WTC11 (cell line): ENCODE measurements around the gene CDH12. TPM values are rescaled to one million over a fixed set of nuclear protein-coding genes. Genes with fewer than 3 reads are reported as not detected.

Source experiments
- ATAC-seq: fragments of 200-7000 bp; cut with Tn5 transposase; 2 replicates; pipeline ENCODE4 v1.10.0; 2021; ENCODE audit warnings: mild to moderate bottlenecking, moderate library complexity
- CTCF ChIA-PET: fragments of 300-600 bp; sonication (Branson Sonifier 250); formaldehyde crosslinking; loops from one replicate; lab custom pipeline; 2021; ENCODE audit warnings: antibody characterized with exemption; lab: Charles Lee
- POLR2A ChIA-PET: fragments of 350-600 bp; sonication (Branson Sonifier 250); formaldehyde crosslinking; loops from one replicate; lab custom pipeline; 2021; ENCODE audit warnings: antibody characterized with exemption; lab: Charles Lee
- DNase-seq: peaks from one replicate; pipeline ENCODE4 v3.0.0; 2021; ENCODE audit warnings: low spot score
- H3K27ac Mint-ChIP-seq: 2 replicates; pipeline ENCODE4 v1.8.0; 2021; ENCODE audit warnings: mixed read lengths
- H3K27me3 Mint-ChIP-seq: 2 replicates; pipeline ENCODE4 v1.8.0; 2021; ENCODE audit warnings: low read depth, mild to moderate bottlenecking, moderate library complexity, mixed read lengths
- H3K36me3 Mint-ChIP-seq: 2 replicates; pipeline ENCODE4 v1.8.0; 2021; ENCODE audit warnings: mixed read lengths
- H3K4me1 Mint-ChIP-seq: 2 replicates; pipeline ENCODE4 v1.8.0; 2022; ENCODE audit warnings: mixed read lengths
- H3K4me3 Mint-ChIP-seq: 2 replicates; pipeline ENCODE4 v1.8.0; 2021; ENCODE audit warnings: mild to moderate bottlenecking, moderate library complexity, mixed read lengths
- H3K9me3 Mint-ChIP-seq: 2 replicates; pipeline ENCODE4 v1.8.0; 2021; ENCODE audit warnings: mixed read lengths
- CREM ChIP-seq: sonication (generic); formaldehyde crosslinking; IDR thresholded peaks from 2 replicates; pipeline ENCODE4 v1.8.1; 2022; ENCODE audit warnings: mild to moderate bottlenecking, missing genetic modification reagents, moderate library complexity
- FOXJ3 ChIP-seq: sonication (generic); formaldehyde crosslinking; IDR thresholded peaks from 2 replicates; pipeline ENCODE4 v1.9.0; 2021; ENCODE audit warnings: missing genetic modification reagents, mild to moderate bottlenecking, borderline replicate concordance
- FOXP1 ChIP-seq: sonication (generic); formaldehyde crosslinking; IDR thresholded peaks from 2 replicates; pipeline ENCODE4 v1.8.0; 2022; ENCODE audit warnings: missing genetic modification reagents, mild to moderate bottlenecking, moderate library complexity, borderline replicate concordance
- GRHL2 ChIP-seq: fragments of 250-450 bp; sonication (Bioruptor Pico); IDR thresholded peaks from 2 replicates; pipeline ENCODE4 v1.8.0; 2022; ENCODE audit warnings: mild to moderate bottlenecking, moderate library complexity; ENCODE audit not compliant: insufficient replicate concordance, severe bottlenecking
- IRF2 ChIP-seq: sonication (generic); formaldehyde crosslinking; IDR thresholded peaks from 2 replicates; pipeline ENCODE4 v1.8.0; 2022; ENCODE audit warnings: low read depth, missing genetic modification reagents, borderline replicate concordance
- JUN ChIP-seq: sonication (generic); formaldehyde crosslinking; IDR thresholded peaks from 2 replicates; pipeline ENCODE4 v1.8.0; 2023; ENCODE audit warnings: mild to moderate bottlenecking, missing genetic modification reagents
- NFATC4 ChIP-seq: fragments of 250-450 bp; sonication (Bioruptor Pico); IDR thresholded peaks from 2 replicates; pipeline ENCODE4 v1.9.0; 2021; ENCODE audit warnings: mild to moderate bottlenecking
- NR1H2 ChIP-seq: sonication (generic); formaldehyde crosslinking; IDR thresholded peaks from 2 replicates; pipeline ENCODE4 v1.9.0; 2021; ENCODE audit warnings: mild to moderate bottlenecking, moderate library complexity, missing genetic modification reagents
- NR2C2 ChIP-seq: sonication (generic); formaldehyde crosslinking; IDR thresholded peaks from 2 replicates; pipeline ENCODE4 v1.8.0; 2022; ENCODE audit warnings: mild to moderate bottlenecking, missing genetic modification reagents
- PRRX2 ChIP-seq: fragments of 250-450 bp; sonication (Bioruptor Pico); IDR thresholded peaks from 2 replicates; pipeline ENCODE4 v1.8.0; 2021; ENCODE audit warnings: mild to moderate bottlenecking
- RORB ChIP-seq: fragments of 250-450 bp; sonication (Bioruptor Pico); IDR thresholded peaks from 2 replicates; pipeline ENCODE4 v1.9.0; 2021; ENCODE audit warnings: mild to moderate bottlenecking
- SOX15 ChIP-seq: fragments of 250-450 bp; sonication (Bioruptor Pico); IDR thresholded peaks from 2 replicates; pipeline ENCODE4 v1.9.0; 2021; ENCODE audit warnings: mild to moderate bottlenecking
- TEAD1 ChIP-seq: sonication (generic); formaldehyde crosslinking; IDR thresholded peaks from 2 replicates; pipeline ENCODE4 v1.8.0; 2022; ENCODE audit warnings: mild to moderate bottlenecking, missing genetic modification reagents
- TP53 ChIP-seq: sonication (generic); formaldehyde crosslinking; IDR thresholded peaks from 2 replicates; pipeline ENCODE4 v1.8.1; 2023; ENCODE audit warnings: mild to moderate bottlenecking, missing genetic modification reagents
- ZNF232 ChIP-seq: sonication (generic); formaldehyde crosslinking; IDR thresholded peaks from 2 replicates; pipeline ENCODE4 v1.8.0; 2022; ENCODE audit warnings: mild to moderate bottlenecking, missing genetic modification reagents
- ZNF416 ChIP-seq: fragments of 250-450 bp; sonication (Bioruptor Pico); IDR thresholded peaks from 2 replicates; pipeline ENCODE4 v1.9.0; 2021; ENCODE audit warnings: mild to moderate bottlenecking, inconsistent platforms
- total RNA-seq: library from RNA; stranded (reverse); gene quantifications from 3 replicates; pipeline ENCODE4 v1.2.3, GENCODE V29; 2021
- TF ChIP-seq, protein P1 (sequence below): sonication (generic); formaldehyde crosslinking; IDR thresholded peaks from 2 replicates; pipeline ENCODE4 v1.8.1; 2023; ENCODE audit warnings: mild to moderate bottlenecking, missing genetic modification reagents
- TF ChIP-seq, protein P2 (sequence below): sonication (generic); formaldehyde crosslinking; IDR thresholded peaks from 2 replicates; pipeline ENCODE4 v1.8.0; 2023; ENCODE audit warnings: missing genetic modification reagents
- TF ChIP-seq, protein P3 (sequence below): sonication (generic); formaldehyde crosslinking; conservative IDR thresholded peaks from 2 replicates; pipeline ENCODE4 v1.8.1; 2022; ENCODE audit warnings: mild to moderate bottlenecking, missing genetic modification reagents
- TF ChIP-seq, protein P4 (sequence below): sonication (generic); formaldehyde crosslinking; IDR thresholded peaks from 2 replicates; pipeline ENCODE4 v1.8.1; 2022; ENCODE audit warnings: missing genetic modification reagents, borderline replicate concordance
- TF ChIP-seq, protein P5 (sequence below): sonication (generic); formaldehyde crosslinking; IDR thresholded peaks from 2 replicates; pipeline ENCODE4 v1.8.0; 2023; ENCODE audit warnings: mild to moderate bottlenecking, missing genetic modification reagents
- TF ChIP-seq, protein P6 (sequence below): sonication (generic); formaldehyde crosslinking; IDR thresholded peaks from 2 replicates; pipeline ENCODE4 v1.8.1; 2023; ENCODE audit warnings: mild to moderate bottlenecking, moderate library complexity, missing genetic modification reagents

CDH12 gene
- total RNA-seq, 1 experiment from 2014 or later = not detected

DNA sequence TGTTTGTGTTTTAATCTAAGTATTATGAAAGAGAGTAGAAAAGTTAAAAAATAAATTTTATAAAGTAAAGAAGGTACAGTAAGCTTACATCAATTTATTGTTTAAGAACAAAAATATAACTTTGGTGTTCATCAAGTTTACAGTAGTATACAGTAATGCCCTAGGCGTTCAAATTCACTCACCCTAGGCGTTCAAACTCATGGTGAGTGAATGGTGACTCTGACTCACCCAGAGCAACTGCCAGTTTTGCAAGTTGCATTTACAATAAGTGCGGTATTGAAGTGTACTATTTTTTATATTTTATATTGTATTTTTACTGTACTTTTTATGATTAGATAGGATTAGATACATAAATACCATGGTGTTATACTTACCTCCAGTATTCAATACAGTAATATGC, 421.3 kb downstream of the CDH12 start (continued):
- TF ChIP-seq RORB (CRISPR knock-in tag) = no peak

DNA sequence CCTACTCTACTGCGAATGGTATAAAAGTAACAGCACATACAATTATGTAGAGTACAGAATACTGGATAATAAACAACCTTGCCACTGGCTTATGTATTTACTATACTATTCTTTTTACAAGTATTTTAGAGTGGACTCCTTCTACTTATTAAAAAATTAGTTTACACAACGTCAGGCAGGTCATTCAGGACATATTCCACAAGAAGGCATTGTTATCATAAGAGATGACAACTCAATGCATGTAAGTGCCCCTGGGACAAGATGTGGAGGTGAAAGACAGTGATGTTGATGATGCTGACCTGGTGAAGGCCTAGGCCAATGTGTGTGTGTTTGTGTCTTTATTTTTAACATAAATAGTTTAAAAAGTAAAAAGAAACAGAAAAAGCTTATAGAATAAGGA, 421.7 kb downstream of the CDH12 start:
- H3K36me3 Mint-ChIP-seq = no peaks in the 10 kb centered on the region
- ChIA-PET CTCF (no interaction called here), POLR2A (no interaction called here)
- H3K4me1 Mint-ChIP-seq = no peaks in the 10 kb centered on the region
- H3K27ac Mint-ChIP-seq = no peak overlapping the region
- DNase-seq (no peak), ATAC-seq (no peak)
- no peaks in the 10 kb centered on the region for H3K27me3 Mint-ChIP-seq
- 0 out of 2 replicates have a peak, but pooled peaks cover 4% of the 10 kb centered on the region for H3K9me3 Mint-ChIP-seq
- TF ChIP-seq GRHL2 (CRISPR knock-in tag) (no peak), JUN (no peak), NR1H2 (no peak), TP53 (CRISPR knock-in tag) (no peak), NFATC4 (CRISPR knock-in tag) (no peak), TEAD1 (no peak)
- TF ChIP-seq, protein P1, sequence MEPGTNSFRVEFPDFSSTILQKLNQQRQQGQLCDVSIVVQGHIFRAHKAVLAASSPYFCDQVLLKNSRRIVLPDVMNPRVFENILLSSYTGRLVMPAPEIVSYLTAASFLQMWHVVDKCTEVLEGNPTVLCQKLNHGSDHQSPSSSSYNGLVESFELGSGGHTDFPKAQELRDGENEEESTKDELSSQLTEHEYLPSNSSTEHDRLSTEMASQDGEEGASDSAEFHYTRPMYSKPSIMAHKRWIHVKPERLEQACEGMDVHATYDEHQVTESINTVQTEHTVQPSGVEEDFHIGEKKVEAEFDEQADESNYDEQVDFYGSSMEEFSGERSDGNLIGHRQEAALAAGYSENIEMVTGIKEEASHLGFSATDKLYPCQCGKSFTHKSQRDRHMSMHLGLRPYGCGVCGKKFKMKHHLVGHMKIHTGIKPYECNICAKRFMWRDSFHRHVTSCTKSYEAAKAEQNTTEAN (CRISPR knock-in tag) = no peak
- TF ChIP-seq, protein P2, sequence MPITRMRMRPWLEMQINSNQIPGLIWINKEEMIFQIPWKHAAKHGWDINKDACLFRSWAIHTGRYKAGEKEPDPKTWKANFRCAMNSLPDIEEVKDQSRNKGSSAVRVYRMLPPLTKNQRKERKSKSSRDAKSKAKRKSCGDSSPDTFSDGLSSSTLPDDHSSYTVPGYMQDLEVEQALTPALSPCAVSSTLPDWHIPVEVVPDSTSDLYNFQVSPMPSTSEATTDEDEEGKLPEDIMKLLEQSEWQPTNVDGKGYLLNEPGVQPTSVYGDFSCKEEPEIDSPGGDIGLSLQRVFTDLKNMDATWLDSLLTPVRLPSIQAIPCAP (CRISPR knock-in tag) = no peak
- H3K4me3 Mint-ChIP-seq = no peak overlapping the region

DNA sequence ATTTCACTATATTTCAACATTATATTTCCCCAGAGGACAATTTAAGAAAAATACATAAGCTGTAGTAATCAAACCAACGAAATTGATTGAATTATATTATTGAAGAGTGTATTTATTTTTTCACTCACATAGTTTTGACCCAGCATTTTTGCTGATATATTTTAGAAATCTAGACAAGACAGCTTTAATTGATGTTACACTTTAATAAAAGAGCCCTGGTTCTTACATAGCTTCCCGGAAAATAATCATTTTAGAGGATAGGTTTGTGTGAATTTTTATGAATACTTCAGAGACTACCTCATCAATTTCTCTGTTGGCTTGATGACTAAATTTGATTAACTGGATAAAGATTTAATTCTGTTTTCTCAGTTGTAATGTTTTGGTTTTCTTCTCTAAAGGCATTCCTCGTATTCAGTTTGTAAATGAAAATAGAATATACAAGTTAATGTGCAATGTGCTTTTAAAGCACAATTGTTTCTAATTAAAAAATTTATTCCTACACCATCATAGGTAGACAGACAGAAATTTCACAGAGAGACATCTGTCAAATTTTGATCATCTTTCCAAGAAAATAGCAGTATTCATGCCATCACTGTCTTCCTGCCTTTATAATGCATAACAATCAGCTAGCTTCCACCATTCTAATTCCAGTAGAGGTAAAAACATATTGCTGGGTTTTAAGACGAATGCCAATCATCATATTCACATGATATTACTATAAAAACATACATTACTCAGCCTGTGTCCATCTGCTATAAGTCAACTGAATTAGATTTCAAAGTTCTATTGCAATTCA, 441.4 kb downstream of the CDH12 start:
- H3K9me3 Mint-ChIP-seq = peaks cover 6% of the 10 kb centered on the region; the same call in 1 of the 2 replicates
- ATAC-seq (no peak), DNase-seq (no peak)
- no peaks in the 10 kb centered on the region for H3K27me3 Mint-ChIP-seq
- no peak overlapping the region for H3K4me3 Mint-ChIP-seq
- POLR2A ChIA-PET = no interaction called here
- no peaks in the 10 kb centered on the region for H3K4me1 Mint-ChIP-seq
- H3K27ac Mint-ChIP-seq = no peak overlapping the region
- CTCF ChIA-PET = no interaction called here
- no peaks in the 10 kb centered on the region for H3K36me3 Mint-ChIP-seq
- TF ChIP-seq, protein P3, sequence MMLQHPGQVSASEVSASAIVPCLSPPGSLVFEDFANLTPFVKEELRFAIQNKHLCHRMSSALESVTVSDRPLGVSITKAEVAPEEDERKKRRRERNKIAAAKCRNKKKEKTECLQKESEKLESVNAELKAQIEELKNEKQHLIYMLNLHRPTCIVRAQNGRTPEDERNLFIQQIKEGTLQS (CRISPR knock-in tag) = no peak
- TF ChIP-seq ZNF416 (CRISPR knock-in tag) (no peak), FOXJ3 (CRISPR knock-in tag) (no peak), ZNF232 (CRISPR knock-in tag) (no peak), TEAD1 (no peak), CREM (CRISPR knock-in tag) (no peak), IRF2 (CRISPR knock-in tag) (no peak), FOXP1 (no peak), SOX15 (CRISPR knock-in tag) (no peak), NR2C2 (CRISPR knock-in tag) (no peak), PRRX2 (CRISPR knock-in tag) (no peak)
- TF ChIP-seq, protein P4, sequence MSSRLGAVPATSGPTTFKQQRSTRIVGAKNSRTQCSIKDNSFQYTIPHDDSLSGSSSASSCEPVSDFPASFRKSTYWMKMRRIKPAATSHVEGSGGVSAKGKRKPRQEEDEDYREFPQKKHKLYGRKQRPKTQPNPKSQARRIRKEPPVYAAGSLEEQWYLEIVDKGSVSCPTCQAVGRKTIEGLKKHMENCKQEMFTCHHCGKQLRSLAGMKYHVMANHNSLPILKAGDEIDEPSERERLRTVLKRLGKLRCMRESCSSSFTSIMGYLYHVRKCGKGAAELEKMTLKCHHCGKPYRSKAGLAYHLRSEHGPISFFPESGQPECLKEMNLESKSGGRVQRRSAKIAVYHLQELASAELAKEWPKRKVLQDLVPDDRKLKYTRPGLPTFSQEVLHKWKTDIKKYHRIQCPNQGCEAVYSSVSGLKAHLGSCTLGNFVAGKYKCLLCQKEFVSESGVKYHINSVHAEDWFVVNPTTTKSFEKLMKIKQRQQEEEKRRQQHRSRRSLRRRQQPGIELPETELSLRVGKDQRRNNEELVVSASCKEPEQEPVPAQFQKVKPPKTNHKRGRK (CRISPR knock-in tag) = no peak
- TF ChIP-seq, protein P5, sequence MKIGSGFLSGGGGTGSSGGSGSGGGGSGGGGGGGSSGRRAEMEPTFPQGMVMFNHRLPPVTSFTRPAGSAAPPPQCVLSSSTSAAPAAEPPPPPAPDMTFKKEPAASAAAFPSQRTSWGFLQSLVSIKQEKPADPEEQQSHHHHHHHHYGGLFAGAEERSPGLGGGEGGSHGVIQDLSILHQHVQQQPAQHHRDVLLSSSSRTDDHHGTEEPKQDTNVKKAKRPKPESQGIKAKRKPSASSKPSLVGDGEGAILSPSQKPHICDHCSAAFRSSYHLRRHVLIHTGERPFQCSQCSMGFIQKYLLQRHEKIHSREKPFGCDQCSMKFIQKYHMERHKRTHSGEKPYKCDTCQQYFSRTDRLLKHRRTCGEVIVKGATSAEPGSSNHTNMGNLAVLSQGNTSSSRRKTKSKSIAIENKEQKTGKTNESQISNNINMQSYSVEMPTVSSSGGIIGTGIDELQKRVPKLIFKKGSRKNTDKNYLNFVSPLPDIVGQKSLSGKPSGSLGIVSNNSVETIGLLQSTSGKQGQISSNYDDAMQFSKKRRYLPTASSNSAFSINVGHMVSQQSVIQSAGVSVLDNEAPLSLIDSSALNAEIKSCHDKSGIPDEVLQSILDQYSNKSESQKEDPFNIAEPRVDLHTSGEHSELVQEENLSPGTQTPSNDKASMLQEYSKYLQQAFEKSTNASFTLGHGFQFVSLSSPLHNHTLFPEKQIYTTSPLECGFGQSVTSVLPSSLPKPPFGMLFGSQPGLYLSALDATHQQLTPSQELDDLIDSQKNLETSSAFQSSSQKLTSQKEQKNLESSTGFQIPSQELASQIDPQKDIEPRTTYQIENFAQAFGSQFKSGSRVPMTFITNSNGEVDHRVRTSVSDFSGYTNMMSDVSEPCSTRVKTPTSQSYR (CRISPR knock-in tag) = no peak
- TF ChIP-seq, protein P6, sequence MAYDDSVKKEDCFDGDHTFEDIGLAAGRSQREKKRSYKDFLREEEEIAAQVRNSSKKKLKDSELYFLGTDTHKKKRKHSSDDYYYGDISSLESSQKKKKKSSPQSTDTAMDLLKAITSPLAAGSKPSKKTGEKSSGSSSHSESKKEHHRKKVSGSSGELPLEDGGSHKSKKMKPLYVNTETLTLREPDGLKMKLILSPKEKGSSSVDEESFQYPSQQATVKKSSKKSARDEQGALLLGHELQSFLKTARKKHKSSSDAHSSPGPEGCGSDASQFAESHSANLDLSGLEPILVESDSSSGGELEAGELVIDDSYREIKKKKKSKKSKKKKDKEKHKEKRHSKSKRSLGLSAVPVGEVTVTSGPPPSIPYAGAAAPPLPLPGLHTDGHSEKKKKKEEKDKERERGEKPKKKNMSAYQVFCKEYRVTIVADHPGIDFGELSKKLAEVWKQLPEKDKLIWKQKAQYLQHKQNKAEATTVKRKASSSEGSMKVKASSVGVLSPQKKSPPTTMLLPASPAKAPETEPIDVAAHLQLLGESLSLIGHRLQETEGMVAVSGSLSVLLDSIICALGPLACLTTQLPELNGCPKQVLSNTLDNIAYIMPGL = no peak
